Keratinocyte (primary cell): ENCODE data around the gene TRMT61A. TPM values are rescaled to one million over a fixed set of nuclear protein-coding genes. Genes with fewer than 3 reads are reported as not detected.

Experiments used
- DNase-seq: peaks from one replicate; pipeline ENCODE4 v3.0.0-alpha.2; 2011; ENCODE audit warnings: low read depth, missing footprints, low spot score
- FAIRE-seq: peaks from 2 replicates; lab custom pipeline; 2011; peaks lifted over from hg19 to GRCh38; lab: Jason Lieb, UNC
- H2AFZ ChIP-seq: 2 replicates; pipeline ENCODE4 v1.6.0; 2012; ENCODE audit warnings: low read length, control low read depth, inconsistent platforms; ENCODE audit not compliant: control insufficient read depth
- H3K27ac ChIP-seq: 2 replicates; pipeline ENCODE4 v1.5.1; 2011; ENCODE audit warnings: low read length; ENCODE audit not compliant: control insufficient read depth, insufficient read depth
- H3K27me3 ChIP-seq: 3 replicates; pipeline ENCODE4 v1.6.0; 2011; ENCODE audit warnings: low read length; ENCODE audit not compliant: control insufficient read depth, insufficient read depth; ENCODE audit errors: extremely low read depth
- H3K36me3 ChIP-seq, 2 experiments: 2 replicates in 1 of 2; 3 replicates in 1 of 2; pipeline ENCODE4 v1.5.1; 2011; ENCODE audit warnings: low read length in 2 of 2, mild to moderate bottlenecking in 1 of 2; ENCODE audit not compliant: control insufficient read depth in 2 of 2, insufficient read depth in 2 of 2; ENCODE audit errors: extremely low read depth in 1 of 2
- H3K4me1 ChIP-seq: 3 replicates; pipeline ENCODE4 v1.5.1; 2011; ENCODE audit warnings: low read length; ENCODE audit not compliant: control insufficient read depth, insufficient read depth; ENCODE audit errors: extremely low read depth
- H3K4me2 ChIP-seq: 3 replicates; pipeline ENCODE4 v1.6.0; 2011; ENCODE audit warnings: low read depth, low read length; ENCODE audit not compliant: control insufficient read depth, insufficient read depth; ENCODE audit errors: extremely low read depth
- H3K4me3 ChIP-seq, 3 experiments: fragments of 200-600 bp in 1 of 3; sonication (generic) in 1 of 3; 2 replicates in 2 of 3; 3 replicates in 1 of 3; pipeline ENCODE4 v1.5.1; 2011 to 2016; ENCODE audit warnings: low read length in 3 of 3, mild to moderate bottlenecking in 3 of 3, control low read depth in 2 of 3, inconsistent platforms in 1 of 3, low read depth in 1 of 3, mixed read lengths in 1 of 3, mixed run types in 1 of 3, moderate library complexity in 1 of 3; ENCODE audit not compliant: control insufficient read depth in 2 of 3, insufficient read depth in 2 of 3; ENCODE audit errors: extremely low read depth in 1 of 3
- H3K79me2 ChIP-seq: 2 replicates; pipeline ENCODE4 v1.6.0; 2012; ENCODE audit warnings: low read length; ENCODE audit not compliant: control insufficient read depth, insufficient read depth
- H3K9ac ChIP-seq: 3 replicates; pipeline ENCODE4 v1.6.0; 2011; ENCODE audit warnings: low read length; ENCODE audit not compliant: control insufficient read depth, insufficient read depth; ENCODE audit errors: extremely low read depth
- H3K9me1 ChIP-seq: 3 replicates; pipeline ENCODE4 v1.6.0; 2011; ENCODE audit warnings: low read length; ENCODE audit not compliant: control insufficient read depth, insufficient read depth; ENCODE audit errors: extremely low read depth
- H3K9me3 ChIP-seq: 2 replicates; pipeline ENCODE4 v1.5.1; 2012; ENCODE audit warnings: low read depth, low read length; ENCODE audit not compliant: control insufficient read depth
- H4K20me1 ChIP-seq: 3 replicates; pipeline ENCODE4 v1.6.0; 2011; ENCODE audit warnings: low read length; ENCODE audit not compliant: control insufficient read depth, insufficient read depth; ENCODE audit errors: extremely low read depth
- EZH2 ChIP-seq: IDR thresholded peaks from one replicate; pipeline ENCODE4 v1.6.1; 2012; ENCODE audit warnings: inconsistent platforms, mild to moderate bottlenecking, low read length, moderate library complexity
- dilution Hi-C: fragments of 300-500 bp; cut with MboI; formaldehyde crosslinking; loops from one replicate; pipeline ENCODE4 v1.7.0; 2020; ENCODE audit warnings: low sequenced_read_pairs; ENCODE audit not compliant: extremely low pct_ligation_motif_present
- polyA plus RNA-seq, 5 experiments: library from polyadenylated mRNA; depleted of rRNA in 3 of 5; stranded (reverse) in 3 of 5; stranded (forward) in 1 of 5; unstranded in 1 of 5; fragments of >200 nt; gene quantifications; 1 replicate in 1 of 5; 2 replicates in 3 of 5; 3 replicates in 1 of 5; pipeline versions ENCODE4 v1.2.1 to v1.2.3, GENCODE V29; 2011 to 2012; ENCODE audit warnings: missing spikeins in 2 of 5, low read depth in 1 of 5, low replicate concordance in 1 of 5
- TF ChIP-seq, protein P1 (sequence below), 3 experiments: IDR thresholded peaks in 1 of 3; conservative IDR thresholded peaks in 1 of 3; optimal IDR thresholded peaks in 1 of 3; 2 replicates in 2 of 3; 3 replicates in 1 of 3; pipeline versions ENCODE3 to v1.5.1; 2011; ENCODE audit warnings: low read length in 3 of 3, mild to moderate bottlenecking in 3 of 3, moderate library complexity in 2 of 3, control low read depth in 1 of 3, inconsistent platforms in 1 of 3; ENCODE audit not compliant: insufficient read depth in 2 of 3; ENCODE audit errors: extremely low read depth in 1 of 3

Gene TRMT61A
- polyA plus RNA-seq, 1 donor (not counting 4 experiments of a cell fraction or from before 2014, with no cell fraction given) = 4.4 TPM

DNA sequence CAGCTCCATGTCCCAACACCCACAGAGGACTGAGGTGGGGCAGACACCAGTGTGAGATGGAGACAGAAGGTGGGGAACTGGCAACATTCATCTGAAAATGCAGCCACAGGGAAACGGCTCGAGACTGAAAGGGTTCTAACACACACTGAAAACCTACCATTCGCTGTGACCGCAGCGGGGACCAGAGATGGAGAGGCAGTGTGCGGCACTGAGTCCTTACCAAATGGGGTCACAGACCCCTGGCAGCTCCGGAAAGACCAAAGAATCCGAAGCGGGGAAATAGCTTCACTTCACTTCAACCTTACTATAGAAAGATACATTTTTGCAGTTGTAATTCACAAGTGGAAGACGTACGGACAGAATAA lies 23.8 kb downstream of the TRMT61A start:
- Histone ChIP-seq H4K20me1 (peaks cover 4% of the 10 kb centered on the region), H3K4me2 (peak overlapping the region; percentile 71), H3K36me3 (no peaks in the 10 kb centered on the region), H3K9me3 (no peaks in the 10 kb centered on the region), H3K4me3 (no peak overlapping the region), H3K4me1 (peaks cover 18% of the 10 kb centered on the region), H3K79me2 (peaks cover 22% of the 10 kb centered on the region), H3K27ac (no peak overlapping the region), H3K27me3 (no peaks in the 10 kb centered on the region), H2AFZ (no peak overlapping the region), H3K9ac (no peak overlapping the region), H3K9me1 (peaks cover 11% of the 10 kb centered on the region)
- peak; percentile 74 for FAIRE-seq
- DNase-seq = no peak
- dilution Hi-C loops = no loop called here
- TF ChIP-seq, protein P1, sequence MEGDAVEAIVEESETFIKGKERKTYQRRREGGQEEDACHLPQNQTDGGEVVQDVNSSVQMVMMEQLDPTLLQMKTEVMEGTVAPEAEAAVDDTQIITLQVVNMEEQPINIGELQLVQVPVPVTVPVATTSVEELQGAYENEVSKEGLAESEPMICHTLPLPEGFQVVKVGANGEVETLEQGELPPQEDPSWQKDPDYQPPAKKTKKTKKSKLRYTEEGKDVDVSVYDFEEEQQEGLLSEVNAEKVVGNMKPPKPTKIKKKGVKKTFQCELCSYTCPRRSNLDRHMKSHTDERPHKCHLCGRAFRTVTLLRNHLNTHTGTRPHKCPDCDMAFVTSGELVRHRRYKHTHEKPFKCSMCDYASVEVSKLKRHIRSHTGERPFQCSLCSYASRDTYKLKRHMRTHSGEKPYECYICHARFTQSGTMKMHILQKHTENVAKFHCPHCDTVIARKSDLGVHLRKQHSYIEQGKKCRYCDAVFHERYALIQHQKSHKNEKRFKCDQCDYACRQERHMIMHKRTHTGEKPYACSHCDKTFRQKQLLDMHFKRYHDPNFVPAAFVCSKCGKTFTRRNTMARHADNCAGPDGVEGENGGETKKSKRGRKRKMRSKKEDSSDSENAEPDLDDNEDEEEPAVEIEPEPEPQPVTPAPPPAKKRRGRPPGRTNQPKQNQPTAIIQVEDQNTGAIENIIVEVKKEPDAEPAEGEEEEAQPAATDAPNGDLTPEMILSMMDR (optimal IDR thresholded peaks at IDR 0.05 in 1 of 3, IDR thresholded peaks at IDR 0.05 in 1 of 3, conservative IDR thresholded peaks at IDR 0.05 in 1 of 3; ENCODE audit: extremely low read depth in 1 of 3, insufficient read depth in 2 of 3, low read length in 3 of 3) = no peak
- no peak for TF ChIP-seq EZH2

- H3K9ac ChIP-seq = no peak overlapping the region
- H3K9me3 ChIP-seq = no peaks in the 10 kb centered on the region
- dilution Hi-C loops = no loop called here
- DNase-seq (no peak), FAIRE-seq (no peak)
- no peaks in the 10 kb centered on the region for H3K27me3 ChIP-seq
- H3K79me2 ChIP-seq = peaks cover 52% of the 10 kb centered on the region
- no peak overlapping the region for H3K4me3 ChIP-seq
- H3K4me1 ChIP-seq = peaks cover 21% of the 10 kb centered on the region
- H3K9me1 ChIP-seq = peaks cover 11% of the 10 kb centered on the region
- no peak overlapping the region for H2AFZ ChIP-seq
- H3K4me2 ChIP-seq = no peak overlapping the region
- TF ChIP-seq, protein P1 (optimal IDR thresholded peaks at IDR 0.05 in 1 of 3, IDR thresholded peaks at IDR 0.05 in 1 of 3, conservative IDR thresholded peaks at IDR 0.05 in 1 of 3; ENCODE audit: extremely low read depth in 1 of 3, insufficient read depth in 2 of 3, low read length in 3 of 3) = no peak
- no peak for TF ChIP-seq EZH2
- peaks cover 11 to 12% of the 10 kb centered on the region in 2 experiments for H3K36me3 ChIP-seq
- peaks cover 12% of the 10 kb centered on the region for H4K20me1 ChIP-seq
- no peak overlapping the region for H3K27ac ChIP-seq
These were observed 26.8 kb downstream of the TRMT61A start for GRCh38 chr14:103555559-103556337.
